GM19455 (cell line): ENCODE results near the gene CYBRD1.
"Not testable (repeated sequence)": the region's sequence is repeated elsewhere in the genome, so short reads cannot be mapped to it uniquely, and the experiment has no call there.

Experiments
- ATAC-seq: cut with Tn5 transposase; IDR thresholded peaks from one replicate; pipeline ENCODE4 v1.9.1; 2021; ENCODE audit not compliant: unreplicated experiment

The CYBRD1 gene

GRCh38 chr2:171514908-171515582 lies 7.2 kb upstream of the CYBRD1 start:
- ATAC-seq = no peak

- no peak for ATAC-seq
These were observed 6.5 kb upstream of the CYBRD1 start for GRCh38 chr2:171515672-171516298.

GRCh38 chr2:171516793-171517192 lies 5.5 kb upstream of the CYBRD1 start:
- ATAC-seq = no peak

DNA sequence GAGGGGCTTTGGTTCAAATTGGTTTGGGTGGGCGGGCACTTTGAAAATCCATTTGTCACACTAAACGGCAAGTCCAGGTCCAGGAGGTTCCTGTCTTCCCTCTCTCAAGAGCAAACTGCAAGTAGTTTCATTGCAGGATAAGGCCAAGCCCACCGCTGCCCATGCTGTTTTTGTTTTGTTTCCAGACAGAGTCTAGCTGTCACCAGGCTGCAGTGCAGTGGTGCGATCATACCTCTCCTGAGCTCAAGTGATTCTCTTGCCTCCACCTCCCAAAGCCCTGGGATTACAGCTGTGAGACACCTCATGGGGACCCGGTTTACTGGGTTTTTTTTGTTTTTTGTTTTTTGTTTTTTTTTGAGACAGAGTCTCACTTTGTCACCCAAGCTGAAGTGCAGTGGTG lies 1.8 kb upstream of the CYBRD1 start:
- no peak for ATAC-seq

DNA sequence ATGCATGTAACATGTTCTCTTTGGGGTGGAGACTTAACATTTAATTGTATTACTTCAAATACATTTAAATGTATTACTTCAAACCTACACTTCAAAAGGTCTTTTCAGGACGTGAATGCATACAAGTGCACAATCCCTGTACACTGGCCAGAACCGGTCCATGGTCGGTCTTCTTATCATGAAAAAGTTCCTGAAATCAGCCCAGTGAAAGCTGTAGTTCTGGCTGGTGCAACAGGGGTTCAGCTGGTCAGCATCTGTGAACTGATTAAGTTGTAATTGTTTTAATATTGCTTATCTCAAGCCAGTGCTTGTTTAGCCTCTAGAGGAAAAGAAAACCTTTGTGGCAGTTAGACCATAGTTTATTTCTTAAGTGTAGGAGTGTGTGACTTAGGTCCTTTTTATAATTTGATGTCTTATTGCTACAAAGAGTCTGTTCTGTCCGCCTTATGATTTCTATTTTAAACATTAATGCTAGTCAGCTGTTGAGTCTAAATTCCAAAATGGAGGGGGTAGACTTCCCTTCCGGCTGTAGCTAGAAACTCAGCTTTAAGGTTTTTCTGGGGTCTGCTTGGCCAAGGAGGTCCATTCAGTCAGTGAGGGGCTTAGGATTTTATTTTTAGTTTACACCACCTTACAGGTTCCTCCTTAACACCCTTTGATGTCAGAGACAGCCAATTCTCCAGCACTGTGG lies 768 bp upstream of the CYBRD1 start:
- no peak for ATAC-seq

- ATAC-seq = peak; percentile 39
These were observed 464 bp downstream of the CYBRD1 start for GRCh38 chr2:171522788-171523087.

- peak; percentile 43 for ATAC-seq
These were observed 1.1 kb downstream of the CYBRD1 start for GRCh38 chr2:171523088-171524017.

- no peak for ATAC-seq
These were observed 1.7 kb downstream of the CYBRD1 start for GRCh38 chr2:171524018-171524401.

- ATAC-seq = no peak
These were observed 7.6 kb downstream of the CYBRD1 start for GRCh38 chr2:171529914-171530313.

DNA sequence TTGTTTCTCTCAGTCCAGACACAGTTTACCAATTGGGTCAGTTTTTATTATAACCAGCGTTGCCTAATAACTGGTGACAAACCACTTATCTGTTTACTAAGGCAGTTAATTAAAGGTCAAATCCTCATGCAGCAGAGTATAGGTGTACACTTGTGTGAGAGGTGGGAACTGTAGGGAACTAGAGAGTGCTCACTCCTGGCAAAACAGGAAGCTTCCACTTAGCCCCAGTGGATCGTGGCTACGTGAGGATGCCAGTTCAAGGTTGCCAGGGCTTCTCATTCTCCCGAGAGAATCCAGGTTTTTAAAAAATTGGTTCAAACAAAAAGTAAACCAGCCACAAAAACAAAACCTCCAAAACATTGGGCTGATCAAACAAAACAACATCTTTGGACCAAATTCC lies 8.1 kb downstream of the CYBRD1 start:
- ATAC-seq = no peak

- not testable (repeated sequence) for ATAC-seq
These were observed 8.6 kb downstream of the CYBRD1 start for GRCh38 chr2:171530859-171531258.

DNA sequence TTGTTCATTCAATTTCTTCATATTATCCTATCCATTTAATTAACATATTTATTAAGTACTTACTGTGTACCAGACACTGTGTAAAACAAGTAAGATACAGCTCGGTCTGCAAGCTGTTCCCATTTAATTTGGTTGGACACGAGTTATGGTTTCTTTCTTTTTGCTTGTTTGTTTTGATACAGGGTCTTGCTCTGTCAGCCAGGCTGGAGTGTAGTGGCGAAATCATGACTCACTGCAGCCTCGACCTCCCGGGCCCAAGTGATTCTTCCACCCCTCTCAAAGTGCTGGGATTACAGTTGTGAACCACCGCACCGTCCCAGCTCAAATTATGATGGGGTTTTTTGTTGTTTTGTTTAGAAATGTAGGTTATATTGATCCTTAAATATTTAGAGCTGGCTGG lies 9.0 kb downstream of the CYBRD1 start:
- ATAC-seq = no peak

GRCh38 chr2:171531836-171532450 lies 9.7 kb downstream of the CYBRD1 start:
- no peak for ATAC-seq

- no peak for ATAC-seq
These were observed 11.1 kb downstream of the CYBRD1 start for GRCh38 chr2:171533331-171533730.

DNA sequence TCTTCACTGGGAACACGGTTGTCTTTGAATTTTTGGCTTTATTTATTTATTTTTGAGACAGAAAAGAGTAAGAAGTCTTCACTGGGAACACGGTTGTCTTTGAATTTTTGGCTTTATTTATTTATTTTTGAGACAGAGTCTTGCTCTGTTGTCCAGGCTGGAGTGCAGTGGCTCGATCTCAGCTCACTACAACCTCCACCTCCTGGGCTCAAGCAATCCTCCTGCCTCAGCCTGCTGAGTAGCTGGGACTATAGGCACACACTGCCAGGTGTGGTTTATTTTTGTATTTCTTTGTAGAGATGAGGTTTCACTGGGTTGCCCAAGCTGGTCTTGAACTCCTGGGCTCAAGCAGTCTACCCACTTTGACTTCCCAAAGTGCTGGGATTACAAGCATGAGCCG lies 13.3 kb downstream of the CYBRD1 start:
- ATAC-seq = not testable (repeated sequence)

DNA sequence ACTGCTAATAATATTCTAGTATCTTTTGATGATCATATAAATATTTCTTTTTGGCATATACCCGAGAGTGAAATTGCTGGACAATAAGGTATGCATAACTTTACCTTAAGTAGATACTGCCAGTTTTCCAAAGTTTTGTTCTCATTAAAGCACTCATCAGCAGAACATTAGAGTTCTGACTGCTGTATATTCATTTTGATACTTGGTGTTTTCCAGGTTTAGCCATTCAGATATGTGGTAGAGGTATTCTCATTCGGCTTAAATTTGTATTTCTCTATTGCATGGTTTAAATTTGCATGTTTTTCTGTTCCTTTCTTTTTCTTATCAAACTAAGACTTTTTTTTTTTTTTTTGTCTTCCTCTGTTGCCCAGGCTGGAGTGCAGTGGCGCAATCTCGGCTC lies 18.2 kb downstream of the CYBRD1 start:
- no peak for ATAC-seq

- ATAC-seq = no peak
These were observed 19.1 kb downstream of the CYBRD1 start for GRCh38 chr2:171541202-171541887.

GRCh38 chr2:171545086-171545485 lies 22.8 kb downstream of the CYBRD1 start:
- no peak for ATAC-seq

GRCh38 chr2:171547256-171547655 lies 25.0 kb downstream of the CYBRD1 start:
- ATAC-seq = no peak

- no peak for ATAC-seq
These were observed 25.4 kb downstream of the CYBRD1 start for GRCh38 chr2:171547720-171548119.
